Measurements from ENCODE around the gene PARP8. TPM values are rescaled to one million over a fixed set of nuclear protein-coding genes. Genes with fewer than 3 reads are reported as not detected.
"Not testable (repeated sequence)": the region's sequence is repeated elsewhere in the genome, so short reads cannot be mapped to it uniquely, and the experiment has no call there.

The PARP8 gene
- total RNA-seq, 1 experiment from 2014 or later, result 1.0 TPM

DNA sequence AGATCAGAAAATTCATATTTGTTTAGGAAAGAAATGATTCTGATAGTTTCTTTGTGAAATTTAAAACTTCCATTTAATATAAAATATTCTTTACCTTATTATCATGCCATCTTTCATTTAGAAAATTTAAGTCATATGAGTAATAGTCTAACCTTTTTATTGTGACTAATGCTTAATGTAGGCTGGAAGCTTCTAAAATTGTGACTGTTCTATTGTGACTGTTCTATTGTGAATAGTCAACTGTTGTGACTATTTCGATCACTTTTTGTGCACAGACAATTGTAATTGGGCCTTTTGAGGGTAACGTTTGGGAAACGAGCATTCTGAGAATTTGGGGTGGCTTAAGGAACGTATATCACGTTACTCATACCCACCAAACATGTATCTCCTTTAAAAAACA, 100.0 kb downstream of the PARP8 start:
- Histone ChIP-seq H3K4me3 (no peak overlapping the region), H3K27ac (no peak overlapping the region), H3K4me1 (no peaks in the 10 kb centered on the region), H3K9me3 (replicated peaks) (no peaks in the 10 kb centered on the region), H3K36me3 (no peaks in the 10 kb centered on the region), H3K27me3 (no peaks in the 10 kb centered on the region)
- no peak for DNase-seq

DNA sequence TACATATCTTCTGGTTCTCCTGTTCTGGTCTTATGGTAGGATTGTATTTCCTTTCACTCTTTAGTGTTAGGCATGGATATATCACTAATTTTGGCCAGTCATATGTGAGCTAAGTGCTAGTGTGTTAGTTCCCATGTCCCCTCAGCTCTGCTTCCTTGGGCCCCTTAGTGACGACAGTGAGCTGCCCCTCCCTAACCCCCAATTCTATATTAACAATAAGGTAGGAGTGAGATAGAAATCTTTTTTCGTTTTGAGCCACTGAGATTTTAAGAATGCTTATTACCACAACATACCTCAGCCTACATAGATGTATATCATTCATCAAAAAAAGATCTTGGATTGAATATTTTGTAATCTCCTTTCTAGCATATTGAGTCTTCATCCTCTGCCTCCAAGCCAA, 100.5 kb downstream of the PARP8 start:
- DNase-seq, result no peak
- H3K27me3 ChIP-seq, result no peaks in the 10 kb centered on the region
- H3K36me3 ChIP-seq, result no peaks in the 10 kb centered on the region
- no peak overlapping the region for H3K4me3 ChIP-seq
- no peak overlapping the region for H3K27ac ChIP-seq
- H3K4me1 ChIP-seq, result no peaks in the 10 kb centered on the region
- no peaks in the 10 kb centered on the region for H3K9me3 ChIP-seq (replicated peaks)

DNA sequence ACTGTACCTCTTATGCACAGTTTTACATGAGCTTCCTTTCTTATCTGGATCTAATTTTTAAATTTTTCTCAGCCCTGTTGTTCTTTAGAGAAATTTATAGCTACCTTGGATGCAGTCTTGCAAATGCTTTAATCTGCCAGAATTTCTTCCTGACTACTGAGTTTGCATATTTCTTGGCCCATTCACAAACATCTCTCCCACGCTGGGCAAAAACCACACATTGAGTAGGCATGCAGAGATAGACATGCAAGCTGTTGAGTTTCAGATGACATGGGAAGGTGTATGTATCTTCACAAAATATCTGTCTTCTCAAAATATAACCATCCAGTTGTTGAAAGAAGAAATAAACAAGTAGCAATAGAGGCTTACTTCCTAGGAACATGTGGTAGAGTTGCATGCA, 101.2 kb downstream of the PARP8 start:
- DNase-seq, result no peak
- H3K27ac ChIP-seq, result no peak overlapping the region
- H3K9me3 ChIP-seq (replicated peaks), result no peaks in the 10 kb centered on the region
- H3K27me3 ChIP-seq, result no peaks in the 10 kb centered on the region
- H3K4me1 ChIP-seq, result no peaks in the 10 kb centered on the region
- H3K36me3 ChIP-seq, result no peaks in the 10 kb centered on the region
- no peak overlapping the region for H3K4me3 ChIP-seq

DNA sequence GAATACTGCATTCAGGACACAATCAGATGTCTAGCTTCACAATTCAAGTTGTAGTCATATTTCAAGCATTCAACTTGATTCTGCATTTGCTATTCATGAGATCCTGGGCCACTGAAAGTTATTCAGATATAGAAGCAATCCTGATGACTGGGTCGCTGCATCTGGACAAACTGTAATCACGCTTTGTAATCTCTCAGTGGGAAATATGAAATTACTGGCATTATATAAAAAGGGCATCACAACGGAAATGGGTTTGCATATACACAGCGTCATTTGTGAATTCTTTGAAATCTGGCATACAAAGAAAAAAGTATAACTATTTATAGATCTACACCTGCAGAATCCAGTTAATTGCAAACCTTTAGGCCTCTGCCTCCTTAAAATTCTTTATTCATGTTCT, 102.2 kb downstream of the PARP8 start:
- Histone ChIP-seq H3K4me1 (no peaks in the 10 kb centered on the region), H3K4me3 (no peak overlapping the region), H3K9me3 (replicated peaks) (no peaks in the 10 kb centered on the region), H3K27ac (no peak overlapping the region), H3K36me3 (no peaks in the 10 kb centered on the region), H3K27me3 (no peaks in the 10 kb centered on the region)
- DNase-seq, result no peak

DNA sequence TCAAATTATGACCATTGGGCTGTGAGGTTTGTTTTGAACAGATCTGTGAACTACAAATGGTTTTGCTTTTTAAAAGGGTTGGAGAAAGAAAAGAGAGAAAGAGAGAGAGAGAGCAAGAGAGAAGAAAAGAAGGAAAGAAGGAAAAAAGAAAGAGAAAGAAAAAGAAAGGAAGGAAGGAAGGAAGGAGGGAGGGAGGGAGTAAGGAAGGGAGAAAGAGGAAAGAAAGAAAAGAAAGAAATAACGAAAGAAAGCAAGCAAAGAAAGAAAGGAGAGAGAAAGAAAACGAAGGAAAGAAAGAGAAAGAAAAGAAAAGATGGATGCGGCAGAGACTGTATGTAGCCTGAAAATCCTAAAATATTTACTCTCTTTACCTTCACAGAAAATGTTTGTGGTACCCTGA, 104.0 kb downstream of the PARP8 start:
- Histone ChIP-seq H3K4me3 (no peak overlapping the region), H3K27me3 (no peaks in the 10 kb centered on the region), H3K9me3 (replicated peaks) (no peaks in the 10 kb centered on the region), H3K27ac (no peak overlapping the region), H3K4me1 (no peaks in the 10 kb centered on the region), H3K36me3 (no peaks in the 10 kb centered on the region)
- DNase-seq, result no peak

DNA sequence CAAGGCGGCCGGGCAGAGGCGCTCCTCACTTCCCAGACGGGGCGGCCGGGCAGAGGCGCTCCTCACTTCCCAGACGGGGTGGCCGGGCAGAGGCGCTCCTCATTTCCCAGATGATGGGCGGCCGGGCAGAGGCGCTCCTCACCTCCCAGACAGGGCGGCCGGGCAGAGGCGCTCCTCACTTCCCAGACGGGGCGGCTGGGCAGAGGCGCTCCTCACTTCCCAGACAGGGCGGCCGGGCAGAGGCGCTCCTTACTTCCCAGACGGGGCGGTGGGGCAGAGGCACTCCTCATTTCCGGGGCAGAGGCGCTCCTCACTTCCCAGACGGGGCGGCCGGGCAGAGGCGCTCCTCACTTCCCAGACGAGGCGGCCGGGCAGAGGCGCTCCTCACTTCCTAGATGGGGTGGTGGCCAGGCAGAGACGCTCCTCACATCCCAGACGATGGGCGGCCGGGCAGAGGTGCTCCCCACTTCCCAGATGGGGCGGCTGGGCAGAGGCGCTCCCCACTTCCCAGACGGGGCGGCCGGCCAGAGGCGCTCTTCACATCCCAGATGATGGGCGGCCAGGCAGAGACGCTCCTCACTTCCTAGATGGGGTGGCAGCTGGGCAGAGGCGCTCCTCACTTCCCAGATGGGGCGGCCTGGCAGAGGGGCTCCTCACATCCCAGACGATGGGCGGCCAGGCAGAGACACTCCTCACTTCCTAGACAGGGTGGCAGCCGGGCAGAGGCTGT, 108.2 kb downstream of the PARP8 start:
- H3K36me3 ChIP-seq; H3K27me3 ChIP-seq; H3K4me3 ChIP-seq; H3K9me3 ChIP-seq (replicated peaks); H3K27ac ChIP-seq; DNase-seq; H3K4me1 ChIP-seq: not testable (repeated sequence)

DNA sequence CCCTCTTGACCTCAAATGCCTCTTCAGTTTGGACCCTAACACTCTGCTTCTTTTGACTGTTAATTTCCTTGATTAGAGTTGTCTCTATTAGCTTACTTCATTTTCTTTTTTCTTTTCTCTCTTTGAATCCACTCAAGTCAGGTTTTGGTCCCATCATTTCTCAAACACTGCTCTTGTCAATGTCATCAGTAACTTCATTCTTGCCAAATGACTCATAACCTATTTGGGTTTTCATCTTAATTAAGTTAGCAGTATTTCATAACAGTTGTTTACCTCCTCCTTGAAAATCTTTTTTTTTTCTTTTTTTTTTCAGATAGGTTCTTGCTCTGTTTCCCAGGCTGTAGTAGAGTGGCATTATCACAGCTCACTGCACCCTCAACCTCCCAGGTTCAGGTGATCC, 119.6 kb downstream of the PARP8 start:
- Histone ChIP-seq H3K27me3 (no peaks in the 10 kb centered on the region), H3K4me3 (no peak overlapping the region), H3K9me3 (replicated peaks) (no peaks in the 10 kb centered on the region), H3K36me3 (no peaks in the 10 kb centered on the region), H3K27ac (no peak overlapping the region), H3K4me1 (no peaks in the 10 kb centered on the region)
- DNase-seq, result no peak

DNA sequence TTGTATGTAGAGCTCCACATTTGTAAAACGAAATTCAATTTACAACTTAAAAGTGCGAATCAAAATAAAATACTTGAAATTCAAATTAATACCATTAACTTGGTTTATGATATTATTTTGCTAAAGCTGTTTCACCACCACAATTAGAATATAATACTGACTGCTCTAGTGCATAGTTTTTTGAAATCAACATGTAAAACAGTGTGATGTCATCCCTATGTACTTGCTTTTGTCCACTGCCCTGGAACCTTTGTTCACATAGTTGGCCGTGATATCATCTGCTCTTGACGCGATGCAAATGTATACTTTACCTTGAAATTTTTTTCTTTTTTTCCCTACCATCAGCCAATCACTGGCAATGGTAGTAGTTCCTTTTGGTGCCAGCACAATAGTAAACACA, 125.4 kb downstream of the PARP8 start:
- Histone ChIP-seq H3K9me3 (replicated peaks) (no peaks in the 10 kb centered on the region), H3K27me3 (0 out of 2 replicates have a peak, but pooled peaks cover 3% of the 10 kb centered on the region)

DNA sequence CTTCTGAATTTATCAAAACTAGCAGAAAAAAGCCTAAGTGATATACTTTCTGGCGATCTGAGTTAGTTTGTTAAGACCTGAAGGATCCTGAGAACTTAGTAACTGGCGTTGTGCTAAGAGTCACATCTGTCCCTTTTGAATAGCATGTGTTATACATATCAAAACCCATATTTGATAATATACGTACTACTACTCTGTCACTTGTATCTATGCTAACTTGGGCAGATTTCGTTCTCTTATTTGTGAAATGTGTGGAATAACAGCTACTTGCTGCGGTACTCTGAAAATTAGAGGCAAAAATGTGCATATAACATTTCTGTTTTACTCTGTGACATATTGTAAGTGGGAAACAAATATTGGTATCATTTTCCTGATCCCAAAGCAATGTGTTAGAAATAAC, 126.4 kb downstream of the PARP8 start:
- Histone ChIP-seq H3K4me3 (no peak overlapping the region), H3K4me1 (no peaks in the 10 kb centered on the region; the same call in 1 of the 2 replicates), H3K36me3 (no peaks in the 10 kb centered on the region), H3K27me3 (0 out of 2 replicates have a peak, but pooled peaks cover 3% of the 10 kb centered on the region), H3K9me3 (replicated peaks) (no peaks in the 10 kb centered on the region), H3K27ac (no peak overlapping the region)
- no peak for DNase-seq

More for the DNA sequence above, 125.4 kb downstream of the PARP8 start:
- Histone ChIP-seq H3K4me1 (no peaks in the 10 kb centered on the region; the same call in 1 of the 2 replicates), H3K4me3 (no peak overlapping the region), H3K36me3 (no peaks in the 10 kb centered on the region), H3K27ac (no peak overlapping the region)
- DNase-seq, result no peak

DNA sequence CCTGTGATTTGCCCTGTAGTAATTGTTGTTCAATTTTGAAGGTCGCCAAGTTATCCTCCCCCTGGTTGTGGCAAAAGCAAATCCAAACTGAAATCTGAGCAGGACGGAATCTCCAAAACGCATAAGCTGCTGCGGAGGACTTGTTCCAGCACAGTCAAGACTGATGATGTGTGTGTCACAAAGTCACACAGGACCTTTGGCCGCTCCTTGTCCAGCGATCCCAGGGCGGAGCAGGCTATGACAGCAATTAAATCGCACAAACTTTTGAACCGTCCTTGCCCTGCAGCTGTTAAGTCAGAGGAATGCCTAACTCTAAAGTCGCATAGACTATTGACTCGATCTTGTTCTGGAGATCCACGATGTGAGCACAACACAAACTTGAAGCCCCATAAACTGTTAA, 128.4 kb downstream of the PARP8 start:
- no peak overlapping the region for H3K4me3 ChIP-seq

DNA sequence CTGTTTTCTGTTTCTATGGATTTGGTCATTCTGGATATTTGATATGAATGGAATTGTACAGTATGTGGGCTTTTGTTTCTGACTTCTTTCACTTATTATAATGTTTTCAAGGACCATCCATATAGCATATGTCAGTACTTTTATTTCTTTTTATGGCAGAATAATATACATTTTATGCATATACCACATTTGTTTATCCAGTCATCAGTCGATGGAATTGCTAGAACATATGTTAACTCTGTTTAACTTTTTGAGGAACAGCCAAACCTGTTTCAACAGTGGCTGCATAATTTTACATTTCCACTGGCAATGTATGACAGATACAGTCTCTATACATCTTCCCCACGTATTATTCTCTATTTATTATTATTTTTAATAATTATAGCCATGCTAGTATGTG, 131.6 kb downstream of the PARP8 start:
- Histone ChIP-seq H3K36me3 (no peaks in the 10 kb centered on the region), H3K9me3 (replicated peaks) (no peaks in the 10 kb centered on the region), H3K4me1 (no peaks in the 10 kb centered on the region), H3K27ac (no peak overlapping the region), H3K4me3 (no peak overlapping the region), H3K27me3 (0 out of 2 replicates have a peak, but pooled peaks cover 3% of the 10 kb centered on the region)
- no peak for DNase-seq

More for the DNA sequence above, 128.4 kb downstream of the PARP8 start:
- no peak overlapping the region for H3K27ac ChIP-seq
- no peaks in the 10 kb centered on the region for H3K36me3 ChIP-seq
- H3K27me3 ChIP-seq, result 0 out of 2 replicates have a peak, but pooled peaks cover 3% of the 10 kb centered on the region
- no peaks in the 10 kb centered on the region for H3K9me3 ChIP-seq (replicated peaks)
- no peak for DNase-seq
- no peaks in the 10 kb centered on the region; the same call in 1 of the 2 replicates for H3K4me1 ChIP-seq

DNA sequence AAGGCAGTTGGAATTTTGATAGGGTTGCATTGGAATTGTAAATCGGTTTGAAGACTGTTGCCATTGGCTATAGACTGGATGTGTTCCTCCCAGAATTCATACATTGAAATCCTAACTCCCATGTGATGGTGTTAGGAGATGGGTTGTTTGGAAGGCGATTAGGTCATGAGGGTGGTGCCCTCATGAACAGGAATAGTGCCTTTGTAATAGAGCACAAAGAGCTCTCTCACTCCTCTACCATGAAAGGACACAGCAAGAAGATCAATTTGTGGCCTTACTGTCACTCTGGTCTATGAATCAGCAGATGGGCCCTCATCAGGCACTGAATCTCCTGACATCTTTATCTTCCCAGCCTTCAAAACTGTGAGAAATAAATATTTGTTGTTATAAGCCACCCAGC, 133.2 kb downstream of the PARP8 start:
- H3K4me3 ChIP-seq, result no peak overlapping the region
- no peak overlapping the region for H3K27ac ChIP-seq
- no peaks in the 10 kb centered on the region for H3K27me3 ChIP-seq
- no peaks in the 10 kb centered on the region for H3K36me3 ChIP-seq
- H3K9me3 ChIP-seq (replicated peaks), result no peaks in the 10 kb centered on the region
- DNase-seq, result no peak
- no peaks in the 10 kb centered on the region for H3K4me1 ChIP-seq

DNA sequence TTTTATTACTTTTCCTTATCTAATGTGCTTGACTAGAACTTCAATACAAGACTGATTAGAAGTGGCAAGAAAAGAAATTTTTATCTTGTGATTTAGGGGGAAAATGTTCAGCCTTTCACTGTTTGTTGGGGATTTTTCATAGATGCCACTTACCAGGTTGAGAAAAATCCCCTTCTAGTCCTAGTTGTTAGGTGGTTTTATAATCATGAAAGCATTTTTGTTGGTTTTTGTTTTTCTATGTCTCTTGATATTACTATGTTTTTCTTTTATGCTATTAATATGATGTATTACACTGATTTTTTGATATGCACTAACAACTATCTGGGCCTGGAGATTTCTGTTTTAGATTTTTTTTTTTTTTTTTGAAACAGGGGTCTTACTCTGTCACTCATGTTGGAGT, 134.0 kb downstream of the PARP8 start:
- no peaks in the 10 kb centered on the region for H3K9me3 ChIP-seq (replicated peaks)
- no peaks in the 10 kb centered on the region for H3K4me1 ChIP-seq
- no peak overlapping the region for H3K27ac ChIP-seq
- H3K27me3 ChIP-seq, result no peaks in the 10 kb centered on the region
- H3K36me3 ChIP-seq, result no peaks in the 10 kb centered on the region
- no peak overlapping the region for H3K4me3 ChIP-seq
- no peak for DNase-seq

DNA sequence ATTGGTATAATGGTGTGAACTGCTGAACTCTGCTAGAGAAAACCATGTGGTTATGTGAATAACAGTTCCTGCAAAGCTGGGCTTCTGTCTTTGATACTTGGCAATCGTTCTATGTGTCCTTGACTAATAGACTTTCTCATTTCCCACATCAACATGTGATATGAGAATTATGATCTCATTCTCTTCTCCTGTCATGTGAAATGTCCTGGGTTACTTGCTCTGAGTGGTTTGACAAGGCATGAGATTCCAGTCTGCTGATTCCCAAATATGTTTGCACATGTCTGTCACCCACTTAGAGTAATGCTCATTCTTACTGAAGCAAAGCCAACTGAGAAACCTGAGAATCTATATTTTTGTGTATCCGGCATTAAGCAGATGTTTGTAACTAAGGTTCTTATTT, 141.2 kb downstream of the PARP8 start:
- Histone ChIP-seq H3K9me3 (replicated peaks) (no peaks in the 10 kb centered on the region; the same call in 1 of the 2 replicates), H3K27me3 (no peaks in the 10 kb centered on the region), H3K27ac (no peak overlapping the region), H3K4me1 (no peaks in the 10 kb centered on the region), H3K4me3 (no peak overlapping the region), H3K36me3 (no peaks in the 10 kb centered on the region)
- DNase-seq, result no peak

DNA sequence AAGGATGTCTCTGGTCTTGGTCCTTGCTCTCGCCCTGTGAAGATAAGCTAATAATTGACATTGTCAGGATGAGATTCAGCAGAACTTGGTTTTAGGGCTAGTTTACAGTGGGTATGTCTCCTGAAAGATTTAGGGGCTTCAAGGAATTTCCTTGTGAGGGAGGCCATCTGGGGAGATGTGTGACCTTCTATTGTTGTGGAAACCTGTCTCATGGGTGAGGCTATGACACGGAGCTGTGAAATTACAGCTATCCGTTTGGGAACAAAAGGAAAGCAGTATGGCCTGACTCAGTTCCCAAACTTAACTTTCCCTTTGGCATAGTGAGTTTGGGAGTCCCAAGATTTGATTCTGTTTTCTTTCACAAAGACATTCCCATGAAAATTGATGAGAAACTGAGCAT, 142.0 kb downstream of the PARP8 start:
- no peak overlapping the region for H3K27ac ChIP-seq
- H3K36me3 ChIP-seq, result no peaks in the 10 kb centered on the region
- no peak for DNase-seq

DNA sequence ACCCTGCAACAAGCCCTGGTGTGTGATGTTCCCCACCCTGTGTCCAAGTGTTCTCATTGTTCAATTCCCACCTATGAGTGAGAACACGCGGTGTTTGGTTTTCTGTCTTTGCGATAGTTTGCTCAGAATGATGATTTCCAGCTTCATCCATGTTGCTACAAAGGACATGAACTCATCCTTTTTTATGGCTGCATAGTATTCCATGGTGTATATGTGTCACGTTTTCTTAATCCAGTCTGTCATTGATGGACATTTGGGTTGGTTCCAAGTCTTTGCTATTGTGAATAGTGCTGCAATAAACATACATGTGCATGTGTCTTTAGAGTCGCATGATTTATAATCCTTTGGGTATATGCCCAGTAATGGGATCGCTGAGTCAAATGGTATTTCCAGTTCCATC, 145.3 kb downstream of the PARP8 start:
- not testable (repeated sequence) for DNase-seq; H3K9me3 ChIP-seq (replicated peaks); H3K27ac ChIP-seq; H3K36me3 ChIP-seq; H3K4me3 ChIP-seq; H3K27me3 ChIP-seq; H3K4me1 ChIP-seq

More for the DNA sequence above, 142.0 kb downstream of the PARP8 start:
- Histone ChIP-seq H3K4me1 (no peaks in the 10 kb centered on the region), H3K9me3 (replicated peaks) (no peaks in the 10 kb centered on the region; the same call in 1 of the 2 replicates), H3K4me3 (no peak overlapping the region), H3K27me3 (no peaks in the 10 kb centered on the region)
